Endodermal cell (in vitro differentiated cells): ENCODE measurements around the gene MELK. TPM values are rescaled to one million over a fixed set of nuclear protein-coding genes. Genes with fewer than 3 reads are reported as not detected.
"Not testable (repeated sequence)": the region's sequence is repeated elsewhere in the genome, so short reads cannot be mapped to it uniquely, and the experiment has no call there.

Experiments
- DNase-seq: peaks from one replicate; pipeline ENCODE4 v3.0.0-alpha.2; 2017
- H3K27ac ChIP-seq: 2 replicates; pipeline ENCODE4 v1.5.1; 2013; ENCODE audit warnings: mild to moderate bottlenecking, low read depth, low read length, moderate library complexity
- H3K27me3 ChIP-seq: 2 replicates; pipeline ENCODE4 v1.6.1; 2013; ENCODE audit warnings: mild to moderate bottlenecking, low read length, moderate library complexity; ENCODE audit not compliant: insufficient read depth, control insufficient read depth, poor library complexity, severe bottlenecking
- H3K36me3 ChIP-seq: 2 replicates; pipeline ENCODE4 v1.7.0; 2013; ENCODE audit warnings: mild to moderate bottlenecking, low read length, moderate library complexity; ENCODE audit not compliant: control insufficient read depth, insufficient read depth
- H3K4me1 ChIP-seq: one replicate; pipeline ENCODE4 v1.7.0; 2013; ENCODE audit warnings: low read length; ENCODE audit not compliant: control insufficient read depth, insufficient read depth
- H3K4me3 ChIP-seq: 2 replicates; pipeline ENCODE4 v1.5.1; 2013; ENCODE audit warnings: mild to moderate bottlenecking, low read length, moderate library complexity
- H3K9ac ChIP-seq: 2 replicates; pipeline ENCODE4 v1.6.1; 2013; ENCODE audit warnings: mild to moderate bottlenecking, low read length, moderate library complexity; ENCODE audit not compliant: poor library complexity, severe bottlenecking; ENCODE audit errors: extremely low read depth
- H3K9me3 ChIP-seq: 2 replicates; pipeline ENCODE4 v1.6.1; 2013; ENCODE audit warnings: mild to moderate bottlenecking, low read length, moderate library complexity; ENCODE audit not compliant: control insufficient read depth
- H3K27ac Mint-ChIP-seq: 2 replicates; pipeline ENCODE4 v1.8.0; 2020; ENCODE audit warnings: mixed read lengths
- H3K27me3 Mint-ChIP-seq: 2 replicates; pipeline ENCODE4 v1.8.0; 2021; ENCODE audit warnings: mild to moderate bottlenecking, mixed read lengths; ENCODE audit not compliant: insufficient read depth
- H3K36me3 Mint-ChIP-seq: 2 replicates; pipeline ENCODE4 v1.8.0; 2020; ENCODE audit warnings: low read depth, mixed read lengths
- H3K4me1 Mint-ChIP-seq: 2 replicates; pipeline ENCODE4 v1.8.0; 2020; ENCODE audit warnings: mixed read lengths
- H3K4me3 Mint-ChIP-seq: 2 replicates; pipeline ENCODE4 v1.8.0; 2020; ENCODE audit warnings: mild to moderate bottlenecking, moderate library complexity, mixed read lengths
- H3K9me3 Mint-ChIP-seq: 2 replicates; pipeline ENCODE4 v1.8.0; 2020; ENCODE audit warnings: mild to moderate bottlenecking, mixed read lengths
- WGBS, 2 experiments: methylation state at CpG; one replicate each; pipeline versions ENCODE4 v1.1.5 to v1.1.7; 2013; ENCODE audit warnings: missing lambda C conversion rate in 2 of 2, mixed read lengths in 1 of 2; ENCODE audit not compliant: insufficient coverage in 1 of 2, insufficient read length in 1 of 2; 5-methylcytosine and 5-hydroxymethylcytosine counted together
- total RNA-seq, 2 donors: library from RNA; stranded (reverse); fragmentation: NEBNext Ultra II Directional in 1 of 2; extraction: Animal tissue kit (Norgen Biotek cat#: 25700) in 1 of 2; gene quantifications; 2 replicates in 1 of 2; 3 replicates in 1 of 2; pipeline ENCODE4 v1.2.1, GENCODE V29; 2021
- TF ChIP-seq, protein P1 (sequence below): fragments of 200-600 bp; sonication (generic); conservative IDR thresholded peaks from 2 replicates; pipeline ENCODE4 v1.5.0; 2021; ENCODE audit warnings: antibody characterized with exemption, mild to moderate bottlenecking

MELK gene
- total RNA-seq, 2 donors from 2014 or later, result 45.6 to 88.9 TPM

DNA sequence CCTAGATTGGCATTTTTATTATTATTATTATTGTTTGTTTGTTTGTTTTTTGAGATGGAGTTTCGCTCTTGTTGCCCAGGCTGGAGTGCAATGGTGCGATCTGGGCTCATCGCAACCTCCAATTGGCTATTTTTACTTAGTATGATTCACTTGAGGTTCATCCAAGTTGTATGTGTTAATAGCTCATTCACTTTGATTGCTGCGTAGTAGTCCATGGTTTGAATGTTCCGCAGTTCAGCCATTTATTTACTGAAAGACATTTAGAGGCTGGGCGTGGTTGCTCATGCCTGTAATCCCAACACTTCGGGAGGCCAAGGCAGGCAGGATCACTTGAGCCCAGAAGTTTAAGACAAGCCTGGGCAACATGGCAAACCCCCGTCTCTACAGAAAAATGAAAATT lies 22.6 kb upstream of the MELK start:
- H3K27me3 ChIP-seq, result no peaks in the 10 kb centered on the region
- no peaks in the 10 kb centered on the region for H3K4me1 Mint-ChIP-seq
- no peaks in the 10 kb centered on the region for H3K4me1 ChIP-seq
- TF ChIP-seq, protein P1, sequence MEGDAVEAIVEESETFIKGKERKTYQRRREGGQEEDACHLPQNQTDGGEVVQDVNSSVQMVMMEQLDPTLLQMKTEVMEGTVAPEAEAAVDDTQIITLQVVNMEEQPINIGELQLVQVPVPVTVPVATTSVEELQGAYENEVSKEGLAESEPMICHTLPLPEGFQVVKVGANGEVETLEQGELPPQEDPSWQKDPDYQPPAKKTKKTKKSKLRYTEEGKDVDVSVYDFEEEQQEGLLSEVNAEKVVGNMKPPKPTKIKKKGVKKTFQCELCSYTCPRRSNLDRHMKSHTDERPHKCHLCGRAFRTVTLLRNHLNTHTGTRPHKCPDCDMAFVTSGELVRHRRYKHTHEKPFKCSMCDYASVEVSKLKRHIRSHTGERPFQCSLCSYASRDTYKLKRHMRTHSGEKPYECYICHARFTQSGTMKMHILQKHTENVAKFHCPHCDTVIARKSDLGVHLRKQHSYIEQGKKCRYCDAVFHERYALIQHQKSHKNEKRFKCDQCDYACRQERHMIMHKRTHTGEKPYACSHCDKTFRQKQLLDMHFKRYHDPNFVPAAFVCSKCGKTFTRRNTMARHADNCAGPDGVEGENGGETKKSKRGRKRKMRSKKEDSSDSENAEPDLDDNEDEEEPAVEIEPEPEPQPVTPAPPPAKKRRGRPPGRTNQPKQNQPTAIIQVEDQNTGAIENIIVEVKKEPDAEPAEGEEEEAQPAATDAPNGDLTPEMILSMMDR, result no peak
- H3K36me3 Mint-ChIP-seq, result no peaks in the 10 kb centered on the region
- H3K4me3 ChIP-seq, result no peak overlapping the region
- no peaks in the 10 kb centered on the region for H3K36me3 ChIP-seq
- no peaks in the 10 kb centered on the region for H3K27me3 Mint-ChIP-seq
- DNase-seq, result no peak
- no peak overlapping the region for H3K27ac ChIP-seq
- no peak overlapping the region for H3K4me3 Mint-ChIP-seq
- H3K9me3 Mint-ChIP-seq, result no peaks in the 10 kb centered on the region
- H3K9ac ChIP-seq, result no peak overlapping the region
- no peaks in the 10 kb centered on the region for H3K9me3 ChIP-seq
- WGBS, 2 experiments, result 94 to 96% methylated on average over 6 to 8 of the region's 8 CpGs
- no peak overlapping the region for H3K27ac Mint-ChIP-seq

DNA sequence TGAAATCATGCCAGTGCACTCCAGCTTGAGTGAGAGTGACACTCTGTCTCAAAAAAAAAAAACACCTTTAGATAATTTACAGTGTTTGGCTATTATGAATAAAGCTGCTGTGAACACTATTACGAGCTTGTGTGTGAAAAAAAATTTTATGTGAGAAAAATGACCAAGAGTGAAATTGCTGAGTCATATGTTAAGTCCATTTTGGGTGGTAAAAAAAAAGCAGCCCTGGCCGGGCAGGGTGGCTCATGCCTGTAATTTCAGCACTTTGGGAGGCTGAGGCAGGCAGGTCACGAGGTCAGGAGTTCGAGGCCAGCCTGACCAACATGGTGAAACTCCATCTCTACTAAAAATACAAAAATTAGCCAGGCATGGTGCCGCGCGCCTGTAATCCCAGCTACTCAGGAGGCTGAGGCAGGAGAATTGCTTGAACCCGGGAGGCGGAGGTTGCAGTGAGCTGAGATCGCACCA lies 22.0 kb upstream of the MELK start:
- H3K4me3 Mint-ChIP-seq, H3K4me3 ChIP-seq, H3K9me3 ChIP-seq, H3K9me3 Mint-ChIP-seq, H3K4me1 ChIP-seq, H3K36me3 Mint-ChIP-seq, H3K27ac ChIP-seq, H3K36me3 ChIP-seq, H3K27me3 Mint-ChIP-seq, H3K27ac Mint-ChIP-seq, H3K4me1 Mint-ChIP-seq, H3K27me3 ChIP-seq, H3K9ac ChIP-seq, DNase-seq: not testable (repeated sequence)
- WGBS, 2 experiments, result 90 to 96% methylated on average over 5 to 10 of the region's 10 CpGs

DNA sequence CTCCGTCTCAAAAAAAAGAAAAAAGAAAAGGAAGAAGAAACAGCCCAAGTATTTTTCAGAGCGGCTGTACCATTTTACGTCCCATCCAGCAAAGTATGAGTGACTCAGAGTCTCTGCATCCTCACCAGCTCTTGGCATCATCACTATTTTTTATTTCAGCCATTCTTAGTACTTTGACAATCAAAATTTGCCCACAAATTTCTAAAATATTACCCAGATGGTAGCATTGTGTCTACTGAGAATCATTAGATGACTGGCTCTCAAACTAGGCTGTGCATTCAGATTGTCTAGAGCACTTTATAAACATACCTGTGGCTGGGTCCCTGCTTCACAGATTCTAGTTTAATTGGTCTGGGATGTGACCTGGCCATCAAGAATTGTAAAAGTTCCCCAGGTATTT lies 21.6 kb upstream of the MELK start:
- no peak overlapping the region for H3K9ac ChIP-seq

More for the DNA sequence above, 21.6 kb upstream of the MELK start:
- Histone ChIP-seq H3K27ac (no peak overlapping the region), H3K27me3 (no peaks in the 10 kb centered on the region), H3K4me3 (no peak overlapping the region), H3K9me3 (no peaks in the 10 kb centered on the region), H3K4me1 (no peaks in the 10 kb centered on the region), H3K36me3 (no peaks in the 10 kb centered on the region)
- no peaks in the 10 kb centered on the region for H3K9me3 Mint-ChIP-seq
- no peak overlapping the region for H3K4me3 Mint-ChIP-seq
- no peak overlapping the region for H3K27ac Mint-ChIP-seq
- TF ChIP-seq, protein P1, result no peak
- no peaks in the 10 kb centered on the region for H3K27me3 Mint-ChIP-seq
- no peaks in the 10 kb centered on the region for H3K4me1 Mint-ChIP-seq
- WGBS, 2 experiments, result 95 to 100% methylated on average over 1 to 3 of the region's 3 CpGs
- no peak for DNase-seq
- H3K36me3 Mint-ChIP-seq, result no peaks in the 10 kb centered on the region
